GM15510 (cell line): ENCODE results near the gene ELAVL2.

Experiments used
- POLR2A ChIP-seq: IDR thresholded peaks from 3 replicates; pipeline ENCODE4 v1.6.1; 2011; ENCODE audit warnings: borderline replicate concordance; ENCODE audit not compliant: insufficient read length; ENCODE audit errors: extremely low read depth

ELAVL2 gene

DNA sequence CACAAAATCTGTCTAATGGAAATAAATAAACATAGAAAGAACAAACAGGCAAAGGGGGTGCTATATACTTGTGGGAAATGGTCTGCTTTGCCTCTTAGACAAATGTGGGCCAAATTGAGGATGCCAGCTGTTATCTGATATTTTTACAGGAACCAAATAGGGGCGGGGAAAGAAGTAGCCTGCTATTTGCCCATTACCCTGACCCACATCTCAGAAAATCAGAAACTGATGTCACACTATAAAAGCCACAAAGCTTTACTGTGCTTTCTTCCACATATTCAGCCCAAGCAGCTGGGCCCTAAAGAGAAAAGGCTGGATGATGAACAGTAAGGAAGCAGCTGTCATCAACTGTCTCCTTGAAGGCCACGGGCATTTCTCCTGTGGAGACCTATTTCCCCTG, 97.3 kb downstream of the ELAVL2 start:
- TF ChIP-seq POLR2A = no peak

DNA sequence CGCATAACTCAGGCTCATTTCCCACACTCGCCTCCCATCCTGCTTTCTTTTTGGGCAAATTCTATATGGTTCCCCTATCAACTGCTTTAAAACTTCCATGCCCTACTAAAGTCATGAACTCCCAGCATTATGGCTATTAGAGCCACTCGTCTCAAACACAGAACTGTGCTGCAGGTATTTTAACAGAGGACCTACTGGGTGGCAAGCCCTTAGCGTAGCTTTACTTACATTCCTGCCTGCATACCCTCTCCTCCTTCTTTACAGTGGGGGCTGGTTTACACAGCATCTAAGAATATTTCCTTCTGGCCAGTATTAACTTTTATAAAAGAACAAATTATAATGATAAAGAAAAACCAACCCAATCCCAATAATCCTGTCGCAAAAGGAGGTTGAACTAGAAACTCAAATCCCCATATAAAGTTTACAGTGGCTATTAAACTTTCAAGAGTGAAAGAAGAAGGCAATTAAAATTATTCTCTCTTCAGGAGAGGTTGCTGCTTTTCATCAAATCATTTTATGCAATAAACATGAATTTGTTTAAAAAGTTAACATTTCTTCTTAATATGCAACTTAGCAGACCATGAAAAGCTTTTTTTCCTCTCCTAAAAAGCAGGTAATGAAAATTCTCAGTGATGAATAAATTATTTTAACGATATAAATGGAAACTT, 100.6 kb downstream of the ELAVL2 start:
- TF ChIP-seq POLR2A = no peak

DNA sequence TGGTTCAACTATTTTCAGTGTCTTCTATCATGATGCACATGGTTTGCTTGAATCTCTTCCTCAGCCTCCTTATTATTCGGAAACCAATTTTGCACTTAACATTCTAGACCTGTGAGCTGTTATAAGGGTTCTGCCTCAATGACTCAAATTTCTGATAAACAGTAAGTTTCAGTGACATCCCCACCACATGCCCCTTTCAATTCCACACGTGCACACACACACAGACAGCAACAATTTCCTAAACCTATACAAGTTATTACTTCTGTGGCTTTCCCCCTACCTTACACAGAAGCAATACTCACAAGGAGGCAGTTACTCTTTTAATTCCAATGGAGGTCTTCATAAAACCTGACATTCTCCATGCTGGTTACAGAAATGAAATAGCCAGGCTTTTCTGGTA, 102.4 kb downstream of the ELAVL2 start:
- TF ChIP-seq POLR2A = no peak

DNA sequence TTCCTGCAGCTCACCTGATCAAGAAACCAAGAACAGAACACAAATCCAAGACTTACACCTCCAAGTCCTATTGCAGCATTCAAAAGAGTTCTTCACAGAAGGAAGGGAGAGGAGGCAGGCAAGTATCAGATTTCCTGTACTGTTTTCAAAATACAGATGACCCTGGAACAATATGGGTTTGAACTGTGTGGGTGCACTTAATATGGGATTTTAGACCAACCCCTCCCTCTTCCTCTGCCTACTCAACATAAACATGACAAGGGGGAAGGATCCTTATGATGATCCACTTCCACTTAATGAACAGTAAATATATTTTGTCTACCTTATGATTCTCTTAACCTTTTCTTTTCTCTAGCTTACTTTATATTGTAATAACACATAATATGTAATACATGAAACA, 104.6 kb downstream of the ELAVL2 start:
- no peak for TF ChIP-seq POLR2A

DNA sequence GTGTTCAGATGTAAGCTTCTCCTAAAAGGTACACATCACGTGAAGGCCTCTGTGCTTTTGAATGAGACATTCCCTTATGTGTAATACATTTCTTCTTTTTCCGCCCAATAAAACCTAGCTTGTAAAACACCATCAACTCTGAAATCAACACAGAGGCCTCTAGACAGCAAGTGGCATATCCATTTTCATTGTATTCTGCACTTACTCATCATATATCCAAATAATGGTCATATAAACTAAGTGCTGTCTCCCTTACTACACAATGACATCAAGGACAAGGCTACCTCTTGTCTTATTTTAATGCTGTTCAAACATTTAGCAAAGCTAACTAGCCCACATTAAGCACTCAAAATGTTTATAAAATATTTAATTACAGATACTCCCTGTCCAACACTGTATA, 108.5 kb downstream of the ELAVL2 start:
- no peak for TF ChIP-seq POLR2A

DNA sequence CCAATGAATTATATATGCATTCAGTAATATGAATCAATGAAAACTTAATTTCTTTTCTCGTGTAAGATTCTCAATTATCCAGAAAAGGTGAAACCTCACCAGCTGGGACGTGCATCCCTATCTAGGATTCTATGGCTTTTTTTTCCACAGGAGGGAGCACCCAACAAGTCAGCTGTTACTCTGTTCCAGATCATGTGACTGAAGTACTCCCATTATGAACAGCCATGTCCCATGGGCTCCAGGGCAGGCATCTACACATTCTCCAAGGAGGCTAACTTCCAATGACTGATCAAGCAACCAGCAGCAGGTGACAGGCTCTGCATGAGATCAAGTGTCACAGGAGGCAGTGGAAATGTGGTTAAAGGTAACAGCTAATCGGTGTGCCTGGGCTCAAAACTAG, 118.8 kb downstream of the ELAVL2 start:
- TF ChIP-seq POLR2A = no peak

DNA sequence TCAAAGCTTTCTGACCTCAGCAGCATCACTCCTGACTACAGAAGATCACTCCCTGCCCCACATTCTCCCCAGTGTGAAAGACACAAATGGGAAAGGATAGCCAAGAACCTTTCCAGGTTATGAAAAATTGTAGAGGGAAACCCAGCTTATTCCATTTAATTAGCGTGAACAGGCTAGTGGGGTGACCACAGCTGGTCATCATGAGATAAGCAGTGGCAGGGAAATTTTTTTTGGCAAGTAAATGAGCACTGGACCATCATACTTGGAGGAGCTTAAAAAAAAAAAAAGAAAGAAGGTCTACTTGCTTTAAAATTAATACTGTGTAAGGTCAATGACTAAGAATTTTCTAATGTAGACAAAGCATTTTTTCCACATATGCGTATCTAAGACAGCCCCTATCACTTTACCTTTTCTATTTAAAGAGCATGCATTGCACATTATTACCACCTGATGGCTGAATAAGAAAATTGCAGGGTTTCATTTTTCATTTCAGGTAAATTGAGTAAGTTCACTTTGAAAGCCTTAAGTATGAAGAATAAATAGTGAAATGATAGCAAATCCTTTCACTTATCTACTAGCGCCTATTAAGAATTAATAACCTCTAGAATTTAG, 123.6 kb downstream of the ELAVL2 start:
- TF ChIP-seq POLR2A = no peak

DNA sequence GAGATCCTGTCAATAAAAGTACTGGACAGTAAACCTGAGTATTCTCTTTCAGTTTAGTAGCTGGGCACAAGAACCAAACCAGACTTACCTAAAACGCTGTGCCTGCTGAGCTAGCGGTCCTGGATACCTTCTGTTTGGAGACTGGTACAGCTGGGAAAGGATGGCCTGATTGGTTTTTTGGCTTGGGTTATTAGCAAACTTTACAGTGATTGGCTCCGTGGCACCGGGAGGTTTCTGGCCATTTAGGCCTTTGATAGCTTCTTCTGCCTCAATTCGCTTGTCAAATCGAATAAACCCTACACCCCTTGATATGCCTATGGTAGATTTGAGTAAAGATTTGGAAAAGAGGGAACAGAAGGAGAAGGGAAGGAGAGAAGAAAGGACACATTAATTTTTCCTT, 124.7 kb downstream of the ELAVL2 start:
- no peak for TF ChIP-seq POLR2A

DNA sequence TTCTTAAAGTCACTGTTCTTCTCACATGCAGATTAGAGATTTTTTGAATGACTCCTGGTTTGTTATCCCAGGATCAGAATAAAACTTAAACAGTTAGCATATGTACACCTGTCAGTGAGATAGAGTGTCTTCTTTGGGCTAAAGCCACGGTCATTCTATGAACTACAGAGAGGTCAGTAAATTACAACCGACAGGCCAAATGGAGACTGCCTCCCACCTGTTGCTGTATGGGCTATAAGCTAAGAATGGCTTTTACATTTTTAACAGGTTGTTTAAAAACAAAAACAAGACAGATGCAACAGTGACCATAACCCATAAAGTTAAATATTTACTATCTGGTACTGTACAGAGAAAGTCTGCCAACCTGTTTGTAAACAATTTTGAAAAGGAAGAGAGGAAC, 125.7 kb downstream of the ELAVL2 start:
- no peak for TF ChIP-seq POLR2A

DNA sequence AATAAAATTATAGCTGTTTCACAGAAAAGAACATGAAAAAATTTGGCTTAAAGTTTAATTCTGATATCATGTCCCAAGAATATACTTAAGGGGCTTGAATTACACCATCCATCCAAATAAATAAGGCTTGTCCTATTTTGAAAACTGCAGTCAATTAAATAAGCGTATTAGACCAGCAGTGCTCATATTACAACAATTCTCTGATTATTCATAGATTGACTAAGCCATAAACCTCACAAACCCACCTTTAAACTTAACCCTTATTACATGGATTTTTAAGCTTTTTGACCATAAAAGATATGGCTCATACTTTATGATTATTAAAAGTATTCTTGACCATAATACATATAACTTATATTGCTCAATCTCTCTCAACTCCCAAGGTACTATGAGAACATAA, 127.9 kb downstream of the ELAVL2 start:
- no peak for TF ChIP-seq POLR2A

DNA sequence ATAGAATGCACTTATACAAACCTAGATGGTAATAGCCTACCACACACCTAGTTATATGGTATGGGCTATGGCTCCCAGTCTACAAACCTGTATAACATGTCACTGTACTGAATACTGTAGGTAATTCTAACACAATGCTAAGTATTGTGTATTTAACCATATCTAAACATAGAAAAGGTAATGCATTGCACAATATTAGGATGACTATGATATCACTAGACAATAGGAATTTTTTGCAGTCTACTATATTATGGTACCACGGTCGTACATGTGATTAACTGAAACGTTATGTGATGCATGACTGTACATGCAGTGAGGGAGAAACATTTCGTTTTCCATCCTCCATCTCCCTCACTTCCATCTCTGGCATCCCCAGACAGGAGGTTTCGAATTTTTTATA, 130.5 kb downstream of the ELAVL2 start:
- TF ChIP-seq POLR2A = no peak

DNA sequence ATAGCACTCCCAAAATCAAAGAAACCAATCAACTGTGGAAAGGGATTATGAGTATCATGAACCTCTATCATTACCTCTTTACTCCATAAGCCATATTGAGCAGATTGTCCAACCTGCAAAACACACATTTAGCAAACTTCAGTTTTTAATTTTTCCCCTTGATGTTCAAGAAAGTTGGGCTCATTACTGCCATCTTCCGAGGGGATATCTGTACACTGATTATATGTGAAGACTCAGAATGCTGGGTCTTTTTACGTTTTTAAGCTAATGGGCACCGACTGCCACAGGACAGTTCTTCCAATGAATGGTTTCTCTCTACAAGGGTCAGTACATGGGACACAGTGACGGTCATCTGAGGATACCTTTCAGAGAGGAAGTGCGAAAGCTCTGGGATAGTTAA, 132.7 kb downstream of the ELAVL2 start:
- no peak for TF ChIP-seq POLR2A

DNA sequence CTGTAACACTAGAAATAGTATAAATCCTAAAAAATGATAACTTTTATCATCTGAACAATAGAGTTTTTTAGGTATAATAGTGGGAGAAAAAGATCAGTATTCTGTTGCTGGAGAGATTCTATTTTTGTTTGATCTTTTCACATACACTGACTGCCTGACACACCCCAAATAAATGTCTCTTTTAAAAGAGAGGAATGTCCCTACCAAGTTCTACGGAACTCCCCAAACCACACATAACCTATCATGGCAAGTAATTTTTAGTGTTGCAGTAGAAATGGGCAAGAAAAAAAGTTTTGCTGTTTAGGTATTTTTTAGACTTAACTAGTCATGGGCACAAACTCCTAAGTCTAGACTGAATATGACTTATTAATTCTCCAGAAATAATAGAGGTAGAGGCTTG, 139.1 kb downstream of the ELAVL2 start:
- no peak for TF ChIP-seq POLR2A

DNA sequence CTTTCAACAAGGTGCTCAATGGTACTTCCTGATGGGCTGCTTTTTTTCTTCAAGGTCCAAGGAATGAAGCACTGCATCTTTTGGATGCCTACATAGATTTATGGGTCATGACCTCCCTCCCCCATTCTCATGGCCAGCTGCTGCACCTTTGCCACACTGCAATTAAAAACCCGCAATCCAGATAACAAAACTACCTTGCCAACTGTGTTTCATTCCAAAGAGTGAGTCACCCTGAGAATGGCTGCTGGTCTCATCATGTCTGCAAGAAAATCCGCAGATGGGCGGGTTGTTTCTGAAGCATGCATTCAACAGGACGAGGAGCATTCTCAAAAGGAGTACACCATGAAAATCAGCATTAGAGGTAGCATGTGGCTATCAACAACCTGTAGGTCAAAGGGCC, 139.8 kb downstream of the ELAVL2 start:
- TF ChIP-seq POLR2A = no peak

DNA sequence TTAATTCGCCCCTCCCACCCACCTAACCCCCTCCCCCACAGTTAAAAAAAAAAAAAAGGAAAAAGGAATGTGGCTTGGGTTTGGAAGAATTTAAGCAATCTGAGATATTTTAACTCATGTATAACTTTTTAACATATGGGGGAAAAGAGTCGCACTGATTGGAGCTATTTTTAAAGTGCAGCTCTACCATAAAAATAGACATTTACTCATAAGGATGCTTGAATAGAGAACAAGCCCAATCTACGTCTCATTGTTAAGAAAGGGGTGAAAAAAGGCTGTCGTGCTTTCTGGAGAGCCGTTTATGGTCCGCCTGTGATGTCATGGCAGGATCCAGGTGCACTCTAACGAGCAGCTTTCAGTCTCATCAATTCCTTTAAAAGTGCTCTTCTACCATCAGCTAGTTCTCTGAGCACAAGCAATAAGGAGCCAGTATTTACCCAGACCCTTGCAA, 142.4 kb downstream of the ELAVL2 start:
- TF ChIP-seq POLR2A = no peak

DNA sequence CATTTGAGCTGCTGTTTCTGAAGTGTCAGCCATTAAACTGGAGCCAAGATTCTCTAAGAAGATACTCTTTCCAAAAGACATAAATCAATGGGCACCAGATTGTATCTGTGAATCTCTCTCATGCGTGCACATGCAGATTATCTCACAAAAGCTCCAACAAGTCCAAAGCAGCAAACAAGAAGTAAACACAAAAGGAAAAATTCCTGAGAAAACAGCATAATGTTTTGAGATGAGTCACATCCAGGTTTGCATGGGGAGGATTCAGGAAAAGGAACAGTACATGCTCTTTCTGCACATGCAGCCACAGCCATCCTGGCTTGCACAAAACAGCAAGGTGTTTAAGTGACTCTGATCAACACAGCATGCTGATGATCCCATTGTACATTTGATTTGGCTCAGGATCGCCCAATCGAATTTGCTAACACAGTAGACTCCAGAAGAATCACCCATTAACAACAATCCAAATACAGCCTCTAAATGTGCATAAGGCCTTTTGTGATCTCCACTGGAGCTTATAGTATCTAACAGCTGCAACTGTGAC, 143.1 kb downstream of the ELAVL2 start:
- no peak for TF ChIP-seq POLR2A
